GM21367 (cell line): Measurements from ENCODE around the gene UPF1.
"Not testable (repeated sequence)": the region's sequence is repeated elsewhere in the genome, so short reads cannot be mapped to it uniquely, and the experiment has no call there.

Experiments used
- ATAC-seq: cut with Tn5 transposase; IDR thresholded peaks from one replicate; pipeline ENCODE4 v1.9.1; 2021; ENCODE audit not compliant: unreplicated experiment

The UPF1 gene

DNA sequence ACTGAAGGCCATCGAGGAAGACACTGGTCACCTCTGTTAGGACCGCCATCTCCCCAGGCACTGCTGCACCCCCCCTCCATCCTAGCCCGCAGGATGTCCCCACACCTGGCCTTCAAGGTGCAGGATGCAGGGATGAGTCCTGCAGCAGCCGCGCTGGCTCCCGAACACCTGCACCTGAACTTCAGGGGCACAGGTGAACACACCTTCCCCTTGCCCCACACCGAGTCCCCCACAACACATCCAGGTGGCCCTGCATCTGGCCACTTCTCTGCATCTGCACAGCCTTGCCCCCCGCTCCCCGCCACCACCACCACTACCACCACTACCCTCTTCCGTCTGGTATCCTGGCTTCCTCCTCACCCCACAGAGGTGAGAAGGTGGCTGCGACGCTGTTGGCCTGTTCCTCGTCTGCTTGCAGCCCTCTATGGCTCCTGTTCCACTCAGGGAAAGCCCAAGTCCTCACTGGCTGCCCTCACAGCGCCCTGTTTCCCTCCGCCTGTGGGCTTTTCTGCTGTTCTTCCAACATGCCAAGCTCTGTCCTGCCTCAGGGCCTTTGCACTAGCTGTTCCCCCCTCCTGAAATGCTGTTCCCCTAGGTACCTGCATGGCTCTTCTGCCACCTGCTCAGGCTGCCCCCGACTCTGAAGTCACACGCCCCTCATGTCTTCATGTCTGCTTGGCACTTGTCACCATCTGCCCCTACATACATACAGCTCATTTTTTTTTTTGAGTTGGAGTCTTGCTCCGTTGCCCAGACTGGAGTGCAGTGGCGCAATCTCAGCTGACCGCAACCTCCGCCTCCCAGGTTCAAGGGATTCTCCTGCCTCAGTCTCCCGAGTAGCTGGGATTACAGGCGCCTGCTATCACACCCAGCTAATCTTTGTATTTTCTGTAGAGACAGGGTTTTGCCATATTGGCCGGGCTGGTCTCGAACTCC, 65.6 kb downstream of the UPF1 start:
- no peak for ATAC-seq

DNA sequence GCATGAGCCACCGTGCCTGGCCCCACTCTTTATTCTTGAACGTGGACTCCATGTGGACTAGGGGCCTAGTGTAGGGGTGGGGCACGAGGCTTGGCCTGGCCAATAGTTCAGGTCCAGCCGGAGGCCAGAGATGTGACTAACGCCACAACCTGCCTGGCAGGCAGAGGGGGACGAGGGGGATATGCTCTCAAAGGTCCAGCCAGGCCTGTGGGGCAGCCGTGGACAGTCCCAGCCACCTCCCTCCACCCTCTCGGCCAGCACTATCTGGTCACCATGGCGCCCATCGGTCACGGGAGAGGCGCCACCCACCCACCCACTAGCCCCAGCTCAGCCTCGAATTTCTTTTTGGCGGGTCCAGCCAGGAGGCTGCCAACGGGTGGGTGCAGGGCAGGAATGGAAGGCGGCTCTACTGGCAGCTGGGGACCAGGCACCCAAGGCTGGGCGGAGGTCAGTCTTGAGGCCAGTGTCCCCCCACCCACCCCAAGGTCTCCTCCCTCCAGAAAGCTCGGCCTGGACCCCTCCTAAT, 66.4 kb downstream of the UPF1 start:
- ATAC-seq: no peak

DNA sequence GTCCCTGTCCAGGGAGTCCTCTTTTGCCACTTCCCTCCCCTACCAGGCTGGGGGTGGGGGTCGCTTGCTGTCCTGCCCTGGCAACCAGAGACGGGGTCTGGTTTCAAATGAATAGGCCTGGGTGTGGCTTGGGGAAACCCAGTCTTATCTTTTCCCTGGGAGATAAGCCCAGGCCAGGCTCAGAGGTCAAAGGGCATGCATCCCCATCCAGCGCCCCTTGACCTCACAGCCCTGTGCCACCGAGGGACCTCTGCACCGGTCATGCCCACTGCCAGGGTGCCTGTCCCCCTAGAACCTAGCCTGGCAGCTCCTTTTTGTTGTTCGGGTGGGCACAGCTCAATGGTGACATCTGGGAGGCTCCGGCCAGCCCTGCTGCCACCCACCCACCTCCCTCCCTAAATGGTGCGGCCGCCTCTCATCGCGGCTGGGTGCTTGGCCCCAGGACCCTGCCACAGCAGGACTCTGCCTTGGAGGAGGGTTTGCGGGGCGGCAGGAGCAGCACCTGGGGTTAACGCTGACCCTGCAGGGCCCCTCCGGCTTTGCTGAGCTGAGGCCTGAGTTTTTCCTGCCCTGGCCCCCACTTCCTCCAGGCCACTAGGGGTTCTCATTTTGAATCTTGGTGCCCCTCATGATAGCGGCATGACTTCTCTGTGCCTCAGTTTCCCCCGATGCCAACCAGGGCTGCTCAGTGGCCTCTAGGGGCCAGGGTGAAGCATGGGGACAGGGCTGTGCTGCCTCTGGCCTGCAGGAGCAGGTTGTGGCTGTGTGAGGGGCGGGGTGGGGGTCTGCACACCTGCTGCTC, 67.0 kb downstream of the UPF1 start:
- no peak for ATAC-seq

DNA sequence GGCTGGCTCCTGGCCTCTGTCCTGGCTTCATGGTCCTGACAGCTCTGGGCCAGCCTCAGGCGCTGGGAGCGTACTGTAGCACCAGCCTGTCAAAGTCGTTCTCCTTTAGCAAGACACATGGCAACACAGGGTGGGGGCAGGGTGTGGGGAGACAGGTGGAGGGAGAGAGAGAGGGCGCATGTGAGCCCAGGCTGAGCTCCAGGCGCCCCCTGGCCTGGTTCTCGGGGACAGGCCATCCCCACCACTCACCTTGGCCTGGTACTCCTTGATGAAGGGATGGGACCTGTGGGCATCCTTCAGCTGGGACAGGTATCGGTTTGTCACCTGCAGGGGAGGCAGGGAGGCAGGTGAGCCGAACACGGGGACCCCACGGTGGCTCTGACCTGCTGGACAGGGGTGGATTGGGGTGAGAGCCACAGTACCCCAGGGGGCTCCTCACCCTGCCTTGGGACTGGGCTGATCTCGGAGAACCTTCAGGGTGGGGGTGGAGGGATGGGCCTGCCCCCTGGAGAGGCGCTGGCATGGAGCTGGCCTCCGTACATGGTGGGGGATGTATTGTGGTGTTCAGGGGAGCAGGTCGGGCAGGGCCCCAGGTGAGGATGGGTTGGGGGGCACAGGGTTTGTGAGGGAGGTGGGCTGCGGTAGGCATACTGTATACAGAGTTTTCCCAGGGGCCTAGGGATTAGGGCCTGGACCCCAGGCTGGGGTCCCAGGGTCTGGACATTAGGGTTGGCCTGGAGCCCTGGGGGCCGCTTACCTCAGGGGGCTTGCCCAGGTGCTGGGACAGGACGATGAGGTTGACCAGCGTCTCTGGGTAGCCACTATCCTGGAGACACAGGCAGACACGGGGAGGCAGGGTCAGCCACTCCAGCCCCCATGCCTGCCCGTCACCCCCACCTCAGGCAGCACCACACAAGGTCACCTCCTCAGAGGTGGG, 68.1 kb downstream of the UPF1 start:
- no peak for ATAC-seq

DNA sequence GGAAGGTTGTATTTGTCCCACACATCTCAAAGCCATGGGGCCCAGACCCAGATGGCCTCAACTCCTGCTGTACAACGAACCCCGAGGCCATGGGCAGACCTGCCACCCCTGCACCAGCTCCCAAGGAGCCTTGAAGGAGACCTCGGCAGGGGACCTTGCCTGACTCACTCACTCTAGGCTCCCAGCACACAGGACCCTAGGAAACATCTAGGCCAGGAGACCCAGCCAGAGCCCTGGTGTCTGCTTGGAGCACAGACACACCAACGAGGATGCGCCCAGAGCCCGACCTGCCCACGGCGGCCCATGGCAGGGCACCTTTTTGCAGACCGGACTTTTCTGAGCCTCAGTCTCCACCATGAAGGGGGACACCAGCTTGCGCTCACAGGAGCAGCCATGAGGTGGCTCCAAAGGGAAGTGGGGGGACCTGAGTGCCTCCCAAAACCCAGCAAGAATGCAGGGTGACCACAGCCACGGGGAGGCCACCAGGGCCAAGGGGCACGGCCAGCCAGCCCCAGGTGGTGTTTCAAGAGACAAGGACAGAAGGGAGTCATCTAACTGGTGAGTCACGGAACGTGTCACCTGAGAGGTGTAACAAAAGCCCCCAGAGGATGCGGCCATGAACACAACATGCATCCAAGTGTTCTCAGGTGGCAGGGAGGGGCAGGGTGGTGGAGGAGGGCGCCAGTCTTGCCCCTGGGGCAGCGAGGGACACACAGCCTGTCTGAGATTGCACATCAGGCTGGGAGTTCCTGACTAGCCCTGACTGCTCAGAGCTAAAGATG, 69.1 kb downstream of the UPF1 start:
- no peak for ATAC-seq

DNA sequence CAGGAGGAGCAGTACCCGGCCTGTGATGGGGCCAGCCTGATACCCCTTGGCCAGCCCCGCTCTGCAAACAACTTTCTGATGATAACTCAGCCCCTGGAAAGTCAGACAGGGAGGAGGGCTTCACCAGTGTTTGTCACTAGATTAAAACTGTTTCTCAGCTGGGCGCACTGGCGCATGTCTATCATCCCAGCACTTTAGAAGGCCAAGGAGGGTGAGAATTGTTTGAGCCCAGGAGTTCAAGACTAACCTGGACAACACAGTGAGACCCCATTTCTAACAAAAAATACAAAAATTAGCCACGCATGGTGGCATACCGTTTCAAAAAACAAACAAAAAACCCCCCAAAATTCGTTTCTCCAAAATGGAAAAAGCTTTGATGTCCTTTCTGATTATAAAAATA, 69.7 kb downstream of the UPF1 start:
- ATAC-seq: no peak

DNA sequence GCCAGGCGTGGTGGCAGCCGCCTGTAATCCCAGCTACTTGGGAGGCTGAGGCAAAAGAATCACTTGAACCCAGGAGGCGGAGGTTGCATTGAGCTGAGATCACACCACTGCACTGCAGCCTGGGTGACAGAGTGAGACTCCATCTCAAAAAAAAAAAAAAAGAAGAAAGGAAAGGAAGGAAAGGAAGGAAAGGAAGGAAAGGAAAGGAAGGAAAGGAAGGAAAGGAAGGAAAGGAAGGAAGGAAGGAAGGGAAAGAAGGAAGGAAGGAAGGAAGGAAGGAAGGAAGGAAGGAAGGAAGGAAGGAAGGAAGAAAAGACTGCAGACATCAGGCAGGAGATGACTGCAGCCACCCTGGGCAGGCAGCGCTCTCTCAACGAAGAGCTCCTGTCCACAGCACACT, 70.8 kb downstream of the UPF1 start:
- ATAC-seq: not testable (repeated sequence)

DNA sequence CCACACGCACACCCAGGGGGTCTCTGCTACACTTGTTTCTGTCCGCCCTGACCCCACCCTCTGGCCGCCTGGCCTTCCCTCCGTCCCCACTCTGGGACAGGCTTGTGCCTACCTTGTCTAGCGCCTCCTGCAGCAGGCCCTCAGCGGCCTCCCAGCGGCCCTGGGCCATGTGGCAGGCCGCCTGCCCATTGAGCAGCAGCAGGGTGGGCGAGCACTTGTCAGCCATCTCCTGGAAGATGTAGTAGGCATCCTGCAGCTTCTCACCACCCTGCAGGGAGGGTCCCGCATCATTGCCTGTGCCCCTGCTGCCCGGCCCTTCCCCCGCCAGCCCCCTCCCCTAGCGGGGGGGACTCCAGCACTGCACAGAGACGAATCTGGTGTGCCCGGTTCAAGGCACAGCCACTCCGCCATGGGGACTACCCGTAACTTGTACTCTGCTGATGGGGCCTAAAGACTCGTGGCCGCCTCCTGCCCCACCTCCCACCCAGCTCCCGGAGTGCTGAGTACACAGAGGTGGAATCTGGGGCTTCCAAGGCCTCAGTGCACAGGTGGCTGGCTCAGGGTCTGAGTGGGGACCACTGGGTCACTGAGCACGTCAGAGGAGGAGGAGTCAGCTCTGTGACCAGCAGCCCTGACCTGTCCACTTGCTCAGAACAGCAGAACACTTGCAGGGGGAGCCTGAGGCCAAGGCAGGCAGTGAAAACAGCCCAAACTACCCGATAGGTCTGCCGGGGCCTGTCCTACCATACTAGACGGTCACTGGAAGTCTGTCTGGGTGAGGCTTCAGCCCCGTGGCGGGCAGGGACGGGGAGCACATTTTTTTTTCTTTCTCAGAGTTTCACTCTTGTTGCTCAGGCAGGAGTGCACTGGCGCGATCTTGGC, 71.6 kb downstream of the UPF1 start:
- ATAC-seq: no peak

DNA sequence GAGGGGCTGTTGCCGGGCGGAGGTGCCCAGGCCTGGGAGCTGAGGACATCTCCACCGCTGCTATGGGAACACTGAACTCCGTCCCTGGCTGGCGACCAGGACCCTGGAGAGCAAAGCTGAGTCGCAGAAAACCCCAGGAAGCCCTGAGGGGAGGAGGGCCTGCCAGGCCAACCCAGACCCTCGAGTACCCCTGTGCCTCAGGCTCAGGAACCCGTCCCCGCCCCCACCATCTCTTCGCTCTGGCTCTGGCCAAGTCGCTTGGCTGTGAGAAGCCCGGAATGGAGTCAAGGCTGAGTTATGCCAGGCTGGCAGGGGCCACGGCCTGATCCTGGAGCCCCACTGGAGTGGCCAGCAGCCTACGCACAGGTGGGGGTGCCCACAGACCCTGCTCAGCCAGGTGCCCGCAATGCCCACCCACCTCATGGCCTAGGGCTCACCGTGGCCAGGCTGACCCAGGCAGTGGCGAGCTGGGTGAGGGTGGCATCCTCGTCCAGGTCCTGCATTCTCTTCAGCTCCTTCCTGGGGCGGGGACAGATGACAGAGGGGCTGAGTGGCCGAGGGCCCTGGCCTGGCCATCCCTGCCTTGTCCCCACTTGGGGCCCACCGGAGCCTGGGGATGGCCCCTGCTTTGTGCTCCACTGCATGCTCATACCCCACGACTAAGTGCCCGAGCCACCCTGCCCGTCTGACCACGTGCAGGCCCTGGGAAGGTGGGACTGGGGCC, 72.7 kb downstream of the UPF1 start:
- no peak for ATAC-seq

DNA sequence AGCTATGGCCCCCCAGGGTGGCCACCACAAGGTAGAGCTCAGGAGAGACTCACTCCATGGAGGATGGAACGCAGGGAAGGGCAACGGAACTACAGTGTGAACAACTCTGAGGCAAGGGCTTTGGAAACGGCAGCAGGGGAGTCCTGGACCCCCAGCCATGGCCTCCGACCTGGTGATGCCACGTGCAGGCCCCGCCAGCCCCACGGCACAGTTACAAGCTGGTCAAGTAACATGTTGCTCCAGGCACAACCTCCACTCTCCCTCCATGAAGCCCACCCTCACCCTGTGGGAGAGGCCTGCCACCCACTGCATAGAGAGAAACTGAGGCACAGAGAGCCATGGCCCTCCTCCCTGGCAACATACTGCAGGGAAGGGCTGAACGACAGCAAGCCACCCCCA, 73.3 kb downstream of the UPF1 start:
- no peak for ATAC-seq

DNA sequence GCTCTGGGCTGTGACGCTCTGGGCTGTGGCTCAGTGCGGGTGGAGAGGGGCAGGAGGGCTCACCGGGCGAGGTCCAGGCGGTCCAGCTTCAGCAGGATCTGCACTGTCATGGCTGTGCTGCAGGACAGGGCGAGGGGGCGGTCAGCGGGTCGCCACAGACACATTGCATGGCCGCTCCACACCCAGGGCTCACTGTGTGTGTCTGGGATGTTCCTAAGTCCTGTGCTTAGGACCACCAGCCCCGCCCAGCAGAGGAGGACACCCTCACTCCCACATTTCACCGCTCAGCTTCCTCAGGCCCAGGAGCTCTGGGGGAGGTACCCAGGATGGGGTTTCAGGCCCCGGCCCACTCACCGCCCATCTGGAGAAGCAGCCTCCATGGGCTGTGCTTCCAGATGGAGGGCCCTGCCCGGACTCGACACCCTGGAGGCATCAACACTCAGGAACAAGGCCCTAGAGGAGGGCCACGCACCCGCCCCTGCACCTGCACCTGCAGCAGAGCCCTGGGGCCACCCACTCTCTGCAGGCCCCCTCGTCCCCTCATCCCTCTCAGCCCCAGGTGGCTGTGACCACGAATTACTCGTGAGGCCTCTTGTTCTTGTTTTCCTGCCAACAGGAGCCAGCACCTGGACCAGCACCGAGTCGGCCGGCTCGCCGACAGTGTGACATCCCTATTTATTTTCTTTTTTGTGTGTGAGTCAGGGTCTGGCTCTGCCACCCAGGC, 73.9 kb downstream of the UPF1 start:
- ATAC-seq: no peak

DNA sequence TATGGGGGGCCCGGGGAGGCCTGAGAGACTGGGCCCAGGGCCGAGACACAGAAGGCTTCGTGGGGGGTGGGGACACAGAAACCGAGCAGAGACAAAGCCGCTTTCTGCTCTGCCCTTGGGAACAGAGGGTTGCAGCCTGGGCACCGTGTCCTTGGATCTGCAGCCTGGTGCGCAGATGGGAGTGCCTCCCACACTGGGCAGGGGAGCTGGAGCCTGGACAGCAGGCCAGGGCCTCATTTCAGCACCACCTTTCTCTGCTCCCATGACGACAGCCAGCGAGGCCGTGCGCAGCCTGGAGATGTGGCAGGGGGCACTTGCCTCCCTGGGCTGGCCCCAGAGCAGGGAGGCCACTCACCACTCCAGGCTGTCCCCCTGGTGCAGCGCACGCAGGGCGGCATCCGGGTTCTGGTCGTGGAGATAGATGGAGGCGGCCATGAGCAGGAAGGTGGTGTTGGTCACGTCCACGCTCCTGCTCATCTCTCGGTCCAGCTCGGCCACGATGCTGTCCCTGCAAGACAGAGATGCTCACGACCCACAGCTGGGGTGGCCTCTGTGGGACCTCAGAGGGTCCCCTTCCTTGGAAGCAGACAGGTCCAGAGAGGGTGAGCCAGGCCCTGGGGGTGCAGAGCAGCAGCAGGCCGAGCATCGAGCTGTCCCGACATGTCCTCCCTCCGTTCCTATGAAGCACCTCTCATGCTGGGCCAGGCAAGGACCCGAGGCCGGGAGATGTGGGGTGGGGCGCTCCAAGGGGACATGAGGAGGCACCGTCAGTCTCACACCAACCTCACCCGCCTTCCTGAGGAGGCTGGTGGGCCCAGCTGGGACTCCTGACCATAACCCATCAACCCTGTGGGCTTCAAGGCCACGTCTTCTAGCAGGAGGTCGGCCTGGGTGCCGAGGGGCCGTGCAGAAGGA, 75.1 kb downstream of the UPF1 start:
- no peak for ATAC-seq

DNA sequence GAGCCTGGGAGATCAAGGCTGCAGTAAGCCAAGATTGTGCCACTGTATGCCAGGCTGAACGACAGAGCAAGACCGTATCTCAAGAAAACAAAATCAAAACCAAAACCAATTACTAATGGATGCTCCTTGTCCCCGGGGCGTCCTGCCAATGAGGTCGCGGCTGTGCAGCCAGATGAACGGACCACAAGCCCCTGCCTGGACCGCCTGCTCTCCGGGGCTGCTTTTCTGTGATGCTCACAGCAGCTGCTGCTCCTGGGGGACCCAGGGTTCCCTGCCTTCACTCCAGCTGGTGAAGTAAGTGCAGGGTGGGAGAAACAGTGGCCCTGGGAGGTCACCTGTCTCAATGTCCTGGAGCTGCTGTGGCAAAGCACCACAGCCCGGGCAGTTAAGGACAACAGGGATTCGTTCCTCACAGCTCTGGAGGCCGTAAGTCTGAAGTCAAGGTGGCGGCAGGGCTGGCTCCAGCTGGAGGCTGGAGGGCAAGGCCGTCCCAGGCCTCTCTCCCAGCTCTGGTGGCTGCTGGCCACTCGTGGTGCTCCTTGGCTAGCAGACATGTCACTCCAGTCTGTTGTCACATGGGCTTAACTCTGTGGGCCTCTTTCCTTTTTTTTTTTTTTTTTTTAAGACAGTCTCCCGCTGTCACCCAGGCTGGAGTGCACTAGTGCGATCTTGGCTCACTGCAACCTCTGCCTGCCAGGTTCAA, 77.3 kb downstream of the UPF1 start:
- no peak for ATAC-seq

DNA sequence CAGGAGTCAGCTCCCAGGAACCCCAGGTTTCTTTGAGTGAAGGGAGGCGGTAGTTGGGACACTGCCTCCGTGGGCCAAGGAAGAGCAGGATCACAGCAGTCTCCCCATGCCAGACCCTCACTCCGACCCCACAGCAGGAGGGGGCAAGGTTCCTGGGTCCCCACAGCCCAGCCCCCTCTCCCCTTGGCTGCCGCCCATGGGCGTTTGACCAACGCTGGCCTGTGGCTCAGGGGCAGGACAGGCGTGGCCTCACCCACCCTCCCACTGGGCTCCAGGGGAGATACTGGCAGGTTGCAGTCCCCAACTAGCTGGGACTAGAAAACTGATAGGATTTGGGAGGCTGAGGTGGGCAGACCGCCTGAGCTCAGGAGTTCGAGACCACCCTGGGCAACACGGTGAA, 78.3 kb downstream of the UPF1 start:
- ATAC-seq: no peak

DNA sequence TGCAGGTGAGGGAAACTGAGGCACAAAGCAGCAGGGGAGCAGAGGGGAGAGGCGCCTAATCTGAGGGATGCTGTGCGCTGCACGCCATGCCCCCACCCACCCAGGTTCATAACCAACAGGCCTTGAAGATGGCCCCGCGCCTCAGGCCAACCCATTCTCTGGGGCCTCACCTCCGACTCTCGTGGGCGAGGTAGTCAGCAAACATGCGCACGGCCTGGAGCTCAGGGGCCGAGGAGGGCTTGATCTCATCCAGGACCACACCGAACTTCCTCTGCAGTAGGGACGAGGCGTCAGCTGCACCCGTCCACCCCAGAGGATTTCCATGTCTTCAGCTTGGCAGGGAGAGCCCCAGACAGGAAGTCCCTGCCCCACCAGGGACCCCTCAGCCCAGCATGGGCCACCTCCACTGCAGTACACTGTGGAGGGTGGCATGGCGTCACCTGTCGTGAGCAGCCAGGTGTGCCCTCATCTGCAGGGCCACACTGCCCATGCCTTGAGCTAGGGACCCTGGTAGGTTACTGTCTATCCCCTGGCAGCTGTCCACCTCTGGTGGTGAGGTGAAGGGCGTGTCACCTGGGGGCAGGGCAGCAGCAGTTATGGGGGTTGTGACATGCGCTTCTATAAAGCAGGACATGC, 79.2 kb downstream of the UPF1 start:
- no peak for ATAC-seq

DNA sequence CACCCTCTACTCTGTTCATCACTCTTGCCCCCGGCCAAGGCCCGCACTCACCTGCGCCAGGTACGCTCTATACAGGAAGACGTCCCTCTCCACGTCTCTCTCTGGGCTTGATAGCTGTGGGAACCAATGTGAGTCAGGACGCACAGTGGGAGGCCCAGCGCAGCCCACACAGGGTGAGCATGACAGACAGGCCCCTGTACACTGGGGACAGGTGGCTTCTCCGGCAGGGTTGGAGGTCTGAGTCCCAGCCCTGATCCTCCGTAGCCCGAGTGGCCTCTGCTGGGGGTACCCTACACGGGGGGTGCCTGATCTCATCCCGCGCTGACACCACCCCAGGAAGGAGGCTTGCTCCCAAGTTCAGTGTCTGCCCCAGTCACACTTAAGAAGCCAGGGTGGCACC, 81.2 kb downstream of the UPF1 start:
- ATAC-seq: no peak
